Adrenal gland (tissue), 12 donors: ENCODE data around the gene TRIM40. TPM values are rescaled to one million over a fixed set of nuclear protein-coding genes. Genes with fewer than 3 reads are reported as not detected.

ENCODE experiments used
- DNase-seq, 7 donors: peaks; one replicate each; pipeline ENCODE4 v3.0.0-alpha.2; 2019 to 2020
- H3K27ac ChIP-seq, 5 donors: fragments of 200-600 bp; sonication (generic) in 4 of 5; 1 replicate in 3 of 5; 2 replicates in 2 of 5; pipeline versions ENCODE4 v1.5.1 to v1.8.0; 2016 to 2020; ENCODE audit warnings: mild to moderate bottlenecking in 1 of 5
- H3K27me3 ChIP-seq: fragments of 200-600 bp; 2 replicates; pipeline ENCODE4 v1.8.0; 2021
- H3K36me3 ChIP-seq, 2 donors: fragments of 200-600 bp; replicated peaks in 1 of 2; 1 replicate in 1 of 2; 2 replicates in 1 of 2; pipeline versions ENCODE4 v1.5.1 to v1.8.0; 2018 to 2022
- H3K4me1 ChIP-seq, 2 donors: fragments of 200-600 bp; replicated peaks in 1 of 2; 1 replicate in 1 of 2; 2 replicates in 1 of 2; pipeline versions ENCODE4 v1.5.1 to v1.8.0; 2018 to 2021
- H3K4me3 ChIP-seq, 4 donors: fragments of 200-600 bp; sonication (generic) in 3 of 4; one replicate each; pipeline ENCODE4 v1.5.1; 2016 to 2018
- H3K9me3 ChIP-seq, 3 donors: fragments of 200-600 bp; sonication (generic) in 1 of 3; replicated peaks in 1 of 3; 1 replicate in 2 of 3; 2 replicates in 1 of 3; pipeline versions ENCODE4 v1.5.1 to v1.8.0; 2016 to 2021
- POLR2A ChIP-seq, 2 donors: fragments of 450-650 bp; IDR thresholded peaks; one replicate each; pipeline ENCODE4 v1.6.1; 2017; ENCODE audit warnings: antibody characterized with exemption in 2 of 2, mild to moderate bottlenecking in 2 of 2, moderate library complexity in 1 of 2
- WGBS, 4 donors: extraction: QIAGEN DNeasy Blood & Tissue Kit in 2 of 4; methylation state at CpG; one replicate each; pipeline versions ENCODE4 v1.1.5 to v1.1.7; 2013 to 2017; 5-methylcytosine and 5-hydroxymethylcytosine counted together
- intact Hi-C, 2 donors: fragments of 100-400 bp; cut with DNase I; formaldehyde crosslinking; loops; one replicate each; pipeline versions ENCODE4 v1.14.1 to v1.15.0; 2022 to 2023
- polyA plus RNA-seq, 3 donors: library from polyadenylated mRNA; stranded (reverse); fragments of 200-250 nt in 2 of 3; fragments of 350-450 nt in 1 of 3; fragmentation: Illumina TruSeq in 1 of 3; extraction: RNeasy Lipid Tissue Mini Kit (QIAGEN cat#74804) in 1 of 3; gene quantifications; one replicate each; pipeline ENCODE4 v1.2.3, GENCODE V29; 2013 to 2014
- small RNA-seq, 2 donors: library from RNA; depleted of rRNA; stranded (forward); fragments of <200 nt; gene quantifications; one replicate each; pipeline ENCODE3, GENCODE V24; 2016
- total RNA-seq, 9 donors: library from RNA; depleted of rRNA in 4 of 9; stranded (reverse); fragments of >200 nt in 4 of 9; fragments of 120-200 nt in 1 of 9; fragmentation: NEBNext Ultra II Directional in 1 of 9; extraction: Animal tissue kit (Norgen Biotek cat#: 25700) in 1 of 9; gene quantifications; one replicate each; pipeline versions ENCODE4 v1.1.0 to v1.2.4, GENCODE V29; 2013 to 2023
- TF ChIP-seq, protein P1 (sequence below), 6 experiments: fragments of 450-650 bp in 4 of 6; fragments of 200-600 bp in 2 of 6; sonication (generic) in 1 of 6; IDR thresholded peaks; 1 replicate in 5 of 6; 2 replicates in 1 of 6; pipeline versions ENCODE4 v1.5.1 to v1.8.0; 2016 to 2021; ENCODE audit warnings: antibody characterized with exemption in 6 of 6, mild to moderate bottlenecking in 2 of 6, moderate library complexity in 1 of 6
- donor health status: healthy with polysubstance abuse.
- donor health status: Bipolar disorder and iron deficiency.
- donor health status: DM: yes; HTN: yes; CAD: no.
- donor health status: DM: no; HTN: no; CAD: no.
- donor health status: DM: no; HTN: no; CAD: no.
- donor health status: DM: yes; HTN: yes; CAD: no.

TRIM40 gene
- total and polyA plus RNA-seq, 12 donors = 0.11 to 0.16 TPM; not detected in 10

DNA sequence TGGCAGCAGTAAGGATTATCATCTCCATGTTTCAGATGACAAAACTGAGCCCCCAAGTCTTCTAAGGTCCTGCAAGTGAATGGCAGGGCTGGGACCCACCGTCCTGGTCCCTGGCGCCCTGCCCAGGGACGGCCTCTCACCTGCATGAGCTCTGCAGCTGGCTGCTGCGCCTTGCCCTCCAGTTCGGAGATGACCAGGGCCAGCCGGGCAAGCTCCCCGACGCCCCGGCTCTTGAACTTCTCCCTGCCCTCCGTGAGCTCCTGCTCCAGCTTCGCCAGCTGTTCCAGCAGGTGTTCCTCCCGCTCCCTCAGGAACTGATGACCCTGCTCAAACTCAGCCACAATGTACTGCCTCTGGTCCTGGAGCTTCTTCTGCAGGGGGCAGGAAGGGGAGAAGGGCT is 60.4 kb downstream of the TRIM40 start:
- TF ChIP-seq POLR2A (IDR thresholded peaks at IDR 0.05) = no peak
- TF ChIP-seq, protein P1, sequence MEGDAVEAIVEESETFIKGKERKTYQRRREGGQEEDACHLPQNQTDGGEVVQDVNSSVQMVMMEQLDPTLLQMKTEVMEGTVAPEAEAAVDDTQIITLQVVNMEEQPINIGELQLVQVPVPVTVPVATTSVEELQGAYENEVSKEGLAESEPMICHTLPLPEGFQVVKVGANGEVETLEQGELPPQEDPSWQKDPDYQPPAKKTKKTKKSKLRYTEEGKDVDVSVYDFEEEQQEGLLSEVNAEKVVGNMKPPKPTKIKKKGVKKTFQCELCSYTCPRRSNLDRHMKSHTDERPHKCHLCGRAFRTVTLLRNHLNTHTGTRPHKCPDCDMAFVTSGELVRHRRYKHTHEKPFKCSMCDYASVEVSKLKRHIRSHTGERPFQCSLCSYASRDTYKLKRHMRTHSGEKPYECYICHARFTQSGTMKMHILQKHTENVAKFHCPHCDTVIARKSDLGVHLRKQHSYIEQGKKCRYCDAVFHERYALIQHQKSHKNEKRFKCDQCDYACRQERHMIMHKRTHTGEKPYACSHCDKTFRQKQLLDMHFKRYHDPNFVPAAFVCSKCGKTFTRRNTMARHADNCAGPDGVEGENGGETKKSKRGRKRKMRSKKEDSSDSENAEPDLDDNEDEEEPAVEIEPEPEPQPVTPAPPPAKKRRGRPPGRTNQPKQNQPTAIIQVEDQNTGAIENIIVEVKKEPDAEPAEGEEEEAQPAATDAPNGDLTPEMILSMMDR (IDR thresholded peaks at IDR 0.05) = no peak
- peaks cover 8 to 15% of the 10 kb centered on the region in 2 donors for H3K4me1 ChIP-seq
- no peaks in the 10 kb centered on the region for H3K27me3 ChIP-seq
- intact Hi-C loops = no loop called here
- H3K9me3 ChIP-seq = no peaks in the 10 kb centered on the region
- 92 to 98% (median 94%) methylated on average over 2 to 12 of the region's 12 CpGs for WGBS, 4 donors
- no peak overlapping the region for H3K27ac ChIP-seq
- no peak overlapping the region for H3K4me3 ChIP-seq
- no peak for DNase-seq
- peaks cover 0 to 66% of the 10 kb centered on the region in 2 donors for H3K36me3 ChIP-seq

Small RNA genes lying within 50 kb of the gene (small RNA-seq; reads per million reads assigned to genes)
- gene RF00554 = 0 reads per million in 2 donors

Other genes starting within 250 kb of the TRIM40 start
- gene HLA-A, start 193.6 kb upstream of the TRIM40 start, total RNA-seq = 1,000 to 10,000 TPM in 7 of 9 donors, 100 to 1,000 TPM in 2; 338 to 2,952 (median 1,253) TPM
- 1,000 to 10,000 TPM in 2 of 3 donors, 100 to 1,000 TPM in 1; 341 to 1,363 (median 1,237) TPM for gene HLA-A, start 193.6 kb upstream of the TRIM40 start, polyA plus RNA-seq
- 10 to 100 TPM in 8 of 9 donors, 1 to 10 TPM in 1; 6.8 to 75.1 (median 32.7) TPM for gene POLR1H, start 74.9 kb upstream of the TRIM40 start, total RNA-seq
- gene POLR1H, start 74.9 kb upstream of the TRIM40 start, polyA plus RNA-seq = 10 to 100 TPM; 24.7 to 53.8 (median 29.2) TPM
- 10 to 100 TPM; 31.2 to 70.7 (median 50.7) TPM for gene PPP1R11, start 68.9 kb upstream of the TRIM40 start, total RNA-seq
- 10 to 100 TPM; 34.7 to 97.7 (median 43.4) TPM for gene PPP1R11, start 68.9 kb upstream of the TRIM40 start, polyA plus RNA-seq
- gene RNF39, start 60.4 kb upstream of the TRIM40 start, total RNA-seq = 1 to 10 TPM in 3 of 9 donors, under 1 TPM in 3, not detected in 3; 0.11 to 1.7 (median 0.96) TPM
- gene RNF39, start 60.4 kb upstream of the TRIM40 start, polyA plus RNA-seq = under 1 TPM; 0.17 to 0.51 (median 0.48) TPM
- under 1 TPM in 2 of 9 donors, not detected in 7; 0.19 TPM for gene TRIM31, start 23.1 kb upstream of the TRIM40 start, total RNA-seq
- under 1 TPM in 2 of 3 donors, not detected in 1; 0.13 to 0.80 TPM for gene TRIM31, start 23.1 kb upstream of the TRIM40 start, polyA plus RNA-seq
- under 1 TPM in 1 of 9 donors, not detected in 8; 0.67 TPM for gene TRIM10, start 25.1 kb downstream of the TRIM40 start, total RNA-seq
- gene TRIM10, start 25.1 kb downstream of the TRIM40 start, polyA plus RNA-seq = not detected
- not detected for gene TRIM15, start 27.4 kb downstream of the TRIM40 start, total RNA-seq
- gene TRIM15, start 27.4 kb downstream of the TRIM40 start, polyA plus RNA-seq = not detected
- 10 to 100 TPM; 18.4 to 49.6 (median 40.5) TPM for gene TRIM26, start 77.3 kb downstream of the TRIM40 start, total RNA-seq
- 10 to 100 TPM; 25.8 to 37.3 (median 34.8) TPM for gene TRIM26, start 77.3 kb downstream of the TRIM40 start, polyA plus RNA-seq
- 10 to 100 TPM in 7 of 9 donors, 1 to 10 TPM in 2; 8.1 to 24.3 (median 14.1) TPM for gene TRIM39, start 190.8 kb downstream of the TRIM40 start, total RNA-seq
- 10 to 100 TPM; 12.1 to 17.0 (median 14.6) TPM for gene TRIM39, start 190.8 kb downstream of the TRIM40 start, polyA plus RNA-seq
- 100 to 1,000 TPM in 2 of 9 donors, 10 to 100 TPM in 7; 32.1 to 110 (median 54.9) TPM for gene RPP21, start 209.0 kb downstream of the TRIM40 start, total RNA-seq
- 100 to 1,000 TPM in 2 of 3 donors, 10 to 100 TPM in 1; 24.2 to 223 (median 210) TPM for gene RPP21, start 209.0 kb downstream of the TRIM40 start, polyA plus RNA-seq